Iris pigment epithelial cell (primary cell): Measurements from ENCODE around the gene UGT1A7.
"Not testable (repeated sequence)": the region's sequence is repeated elsewhere in the genome, so short reads cannot be mapped to it uniquely, and the experiment has no call there.

ENCODE experiments used
- DNase-seq: peaks from one replicate; pipeline ENCODE4 v3.0.0-alpha.2; 2011; ENCODE audit warnings: low read depth

Gene UGT1A7

DNA sequence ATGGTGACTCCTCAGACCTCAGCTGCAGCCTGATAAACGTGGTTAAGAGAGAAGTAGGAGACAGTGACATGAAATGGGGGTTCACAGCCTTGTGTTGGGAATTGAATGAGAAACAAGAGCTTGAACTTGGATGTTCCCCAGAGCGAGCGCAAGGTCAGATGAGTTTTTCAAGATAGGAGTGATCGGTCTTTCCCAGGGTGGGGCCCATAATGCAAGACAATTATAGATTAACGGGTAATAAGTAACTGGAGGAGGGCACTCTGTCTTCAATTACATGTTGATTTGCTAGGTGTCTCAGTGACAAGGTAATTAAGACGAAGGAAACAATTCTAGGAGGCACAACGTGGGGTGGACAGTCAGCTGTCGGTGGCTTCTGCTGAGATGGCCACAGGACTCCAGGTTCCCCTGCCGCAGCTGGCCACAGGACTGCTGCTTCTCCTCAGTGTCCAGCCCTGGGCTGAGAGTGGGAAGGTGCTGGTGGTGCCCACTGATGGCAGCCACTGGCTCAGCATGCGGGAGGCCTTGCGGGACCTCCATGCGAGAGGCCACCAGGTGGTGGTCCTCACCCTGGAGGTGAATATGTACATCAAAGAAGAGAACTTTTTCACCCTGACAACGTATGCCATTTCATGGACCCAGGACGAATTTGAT lies 31.0 kb downstream of the UGT1A7 start, which contains the start of gene UGT1A5:
UGT1A5 (plus strand) TSS at position 297 of the 651 bp plus-strand sequence; CDS start at position 382, 85 bp downstream.
- DNase-seq = no peak

DNA sequence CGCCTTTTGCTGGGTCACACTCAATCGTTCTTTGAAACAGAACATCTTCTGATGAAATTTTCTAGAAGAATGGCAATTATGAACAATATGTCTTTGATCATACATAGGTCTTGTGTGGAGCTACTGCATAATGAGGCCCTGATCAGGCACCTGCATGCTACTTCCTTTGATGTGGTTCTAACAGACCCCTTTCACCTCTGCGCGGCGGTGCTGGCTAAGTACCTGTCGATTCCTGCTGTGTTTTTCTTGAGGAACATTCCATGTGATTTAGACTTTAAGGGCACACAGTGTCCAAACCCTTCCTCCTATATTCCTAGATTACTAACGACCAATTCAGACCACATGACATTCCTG lies 31.5 kb downstream of the UGT1A7 start:
- DNase-seq = no peak

- no peak for DNase-seq
Observed at GRCh38 chr2:233714121-233714520, 32.4 kb downstream of the UGT1A7 start.

DNA sequence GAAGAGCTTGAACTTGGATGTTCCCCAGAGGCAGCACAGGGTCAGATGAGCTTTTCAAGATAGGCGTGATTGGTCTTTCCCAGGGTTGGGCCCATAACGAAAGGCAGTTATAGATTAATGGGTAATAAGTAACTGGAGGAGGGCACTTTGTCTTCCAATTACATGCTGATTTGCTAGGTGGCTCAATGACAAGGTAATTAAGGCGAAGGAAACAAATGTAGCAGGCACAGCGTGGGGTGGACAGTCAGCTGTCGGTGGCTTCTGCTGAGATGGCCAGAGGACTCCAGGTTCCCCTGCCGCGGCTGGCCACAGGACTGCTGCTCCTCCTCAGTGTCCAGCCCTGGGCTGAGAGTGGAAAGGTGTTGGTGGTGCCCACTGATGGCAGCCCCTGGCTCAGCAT lies 36.9 kb downstream of the UGT1A7 start, which contains the start of gene UGT1A4:
UGT1A4 (plus strand) TSS at position 185 of the 400 bp plus-strand sequence; CDS start at position 270, 85 bp downstream.
- no peak for DNase-seq

- no peak for DNase-seq
Observed at GRCh38 chr2:233728723-233729301, 47.1 kb downstream of the UGT1A7 start, which contains the start of gene UGT1A3. UGT1A3 (plus strand) TSS chr2:233729042; CDS start chr2:233729127, 85 bp downstream.

- not testable (repeated sequence) for DNase-seq
Observed at GRCh38 chr2:233736868-233737653, 55.4 kb downstream of the UGT1A7 start.

DNA sequence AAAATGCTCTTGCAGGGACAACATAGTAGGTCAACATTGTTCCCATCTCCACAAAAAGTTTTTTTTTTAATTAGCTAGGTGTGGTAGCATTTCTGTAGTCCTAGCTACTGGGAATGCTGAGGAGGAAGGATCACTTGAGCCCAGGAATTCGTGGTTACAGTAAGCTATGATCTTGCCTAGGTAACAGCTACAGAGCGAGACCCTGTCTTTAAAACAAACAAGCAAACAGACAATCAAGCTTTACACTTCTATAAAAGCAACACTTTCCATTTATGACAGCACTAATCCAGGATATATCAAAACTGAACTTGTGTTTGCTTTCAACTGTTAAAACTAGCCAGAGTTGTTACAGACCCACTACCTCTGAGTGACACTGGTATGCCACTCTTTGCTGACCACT lies 59.2 kb downstream of the UGT1A7 start:
- no peak for DNase-seq

DNA sequence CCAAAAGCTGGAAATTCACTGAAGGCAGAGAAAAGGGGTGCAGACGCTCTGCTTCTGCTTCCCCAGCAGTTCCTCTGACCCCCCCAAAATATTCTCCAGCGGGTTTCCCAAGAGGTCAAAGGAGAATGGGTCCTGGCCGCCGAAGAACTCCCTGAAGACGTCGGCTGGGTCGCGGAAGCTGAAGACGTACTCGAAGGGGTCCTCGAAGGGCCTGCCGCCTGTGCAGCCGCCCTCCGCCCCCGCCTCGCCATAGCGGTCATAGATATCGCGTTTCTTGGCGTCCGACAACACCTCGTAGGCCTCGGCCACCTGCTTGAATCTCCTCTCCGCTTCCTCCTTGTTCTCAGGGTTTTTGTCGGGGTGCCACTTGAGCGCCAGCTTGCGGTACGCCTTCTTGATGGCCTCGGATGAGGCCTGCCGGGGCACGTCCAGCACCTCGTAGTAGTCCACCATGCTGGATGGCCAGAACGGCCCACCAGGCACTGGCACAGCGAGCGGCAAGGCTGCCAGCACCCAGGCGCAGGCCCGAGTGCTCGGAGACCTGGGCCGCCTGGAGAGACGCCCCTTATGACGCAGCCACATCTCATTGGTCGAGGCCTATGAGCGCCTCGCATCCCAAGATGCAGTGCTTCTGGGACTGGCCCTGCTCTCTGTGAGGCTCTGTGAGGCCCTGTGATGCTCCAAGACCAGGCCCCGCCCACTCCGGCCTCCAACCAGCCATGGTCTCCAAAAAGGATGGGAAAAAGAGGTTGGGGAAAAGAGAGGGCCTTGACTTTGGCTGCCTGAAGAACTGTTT lies 62.0 kb downstream of the UGT1A7 start:
- DNase-seq = no peak

DNA sequence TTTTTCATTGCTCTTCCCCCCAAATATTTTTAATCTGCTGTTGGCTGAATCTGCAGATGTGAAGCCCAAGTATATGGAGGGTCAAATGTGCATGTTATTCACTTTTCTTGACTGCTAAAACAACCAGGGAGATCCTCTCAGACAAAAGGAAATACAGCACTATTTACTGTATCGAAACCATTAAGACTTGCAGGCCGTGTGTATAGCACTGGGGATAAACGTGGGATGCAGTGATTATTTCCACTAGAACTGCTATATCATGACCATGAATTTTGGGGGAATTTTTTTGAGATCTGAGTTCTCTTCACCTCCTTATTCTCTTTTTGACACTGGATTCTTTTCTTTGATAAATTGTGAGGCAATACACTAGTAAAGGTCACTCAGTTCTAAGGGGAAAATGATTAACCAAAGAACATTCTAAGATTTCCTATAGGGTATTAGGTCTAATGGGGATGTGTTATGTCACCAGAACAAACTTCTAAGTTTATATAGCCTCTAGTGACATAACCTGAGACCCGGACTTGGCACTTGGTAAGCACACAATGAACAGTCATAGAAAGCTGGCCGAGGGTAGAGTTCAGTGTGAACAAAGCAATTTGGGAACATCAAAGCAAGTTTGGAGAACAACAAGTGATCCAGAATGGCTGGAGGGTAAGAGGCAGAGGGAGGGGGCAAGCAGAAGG lies 63.5 kb downstream of the UGT1A7 start:
- no peak for DNase-seq

DNA sequence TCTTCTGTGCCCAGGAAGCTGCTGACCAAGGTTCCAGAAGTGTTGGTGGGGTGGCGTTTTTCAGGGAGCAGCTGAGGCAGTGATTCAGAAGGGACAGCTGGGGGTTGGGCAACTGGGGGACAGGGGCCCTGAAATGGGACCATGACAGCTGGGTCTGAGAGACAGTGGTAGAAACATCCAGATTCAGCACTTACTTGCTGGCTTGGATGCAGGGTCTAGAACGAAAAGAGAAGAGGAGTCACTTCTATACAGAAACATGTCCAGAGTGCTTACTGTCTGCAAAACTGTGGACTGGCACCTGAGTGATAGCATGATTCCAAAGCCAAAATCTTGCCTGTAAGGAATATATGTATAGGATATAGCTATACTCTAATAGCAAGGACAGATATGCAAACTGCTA lies 64.1 kb downstream of the UGT1A7 start:
- not testable (repeated sequence) for DNase-seq

- DNase-seq = no peak
Observed at GRCh38 chr2:233746475-233747282, 65.0 kb downstream of the UGT1A7 start.

DNA sequence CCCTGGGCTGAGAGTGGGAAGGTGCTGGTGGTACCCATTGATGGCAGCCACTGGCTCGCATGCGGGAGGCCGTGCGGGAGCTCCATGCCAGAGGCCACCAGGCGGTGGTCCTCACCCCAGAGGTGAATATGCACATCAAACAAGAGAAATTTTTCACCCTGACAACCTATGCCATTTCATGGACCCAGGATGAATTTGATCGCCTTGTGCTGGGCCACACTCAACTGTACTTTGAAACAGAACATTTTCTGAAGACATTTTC lies 65.5 kb downstream of the UGT1A7 start:
- DNase-seq = no peak

DNA sequence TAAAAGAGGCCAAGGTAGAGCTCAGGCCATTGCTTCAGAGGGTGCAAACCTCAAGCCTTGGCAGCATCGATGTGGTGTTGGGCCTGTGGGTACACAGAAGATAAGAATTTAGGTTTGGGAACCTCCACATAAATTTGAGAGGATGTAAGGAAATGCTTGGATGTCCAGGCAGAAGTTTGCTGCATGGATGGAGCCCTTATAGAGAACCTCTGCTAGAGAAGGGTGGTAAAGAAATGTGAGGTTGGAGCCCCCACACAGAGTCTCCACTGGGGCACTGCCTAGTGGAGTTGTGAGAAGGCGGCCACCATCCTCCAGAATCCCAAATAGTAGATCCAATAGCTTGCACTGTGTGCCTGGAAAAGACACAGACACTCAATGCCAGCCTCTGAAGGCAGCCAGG lies 69.0 kb downstream of the UGT1A7 start:
- not testable (repeated sequence) for DNase-seq

- not testable (repeated sequence) for DNase-seq
Observed at GRCh38 chr2:233751212-233752009, 69.7 kb downstream of the UGT1A7 start.

DNA sequence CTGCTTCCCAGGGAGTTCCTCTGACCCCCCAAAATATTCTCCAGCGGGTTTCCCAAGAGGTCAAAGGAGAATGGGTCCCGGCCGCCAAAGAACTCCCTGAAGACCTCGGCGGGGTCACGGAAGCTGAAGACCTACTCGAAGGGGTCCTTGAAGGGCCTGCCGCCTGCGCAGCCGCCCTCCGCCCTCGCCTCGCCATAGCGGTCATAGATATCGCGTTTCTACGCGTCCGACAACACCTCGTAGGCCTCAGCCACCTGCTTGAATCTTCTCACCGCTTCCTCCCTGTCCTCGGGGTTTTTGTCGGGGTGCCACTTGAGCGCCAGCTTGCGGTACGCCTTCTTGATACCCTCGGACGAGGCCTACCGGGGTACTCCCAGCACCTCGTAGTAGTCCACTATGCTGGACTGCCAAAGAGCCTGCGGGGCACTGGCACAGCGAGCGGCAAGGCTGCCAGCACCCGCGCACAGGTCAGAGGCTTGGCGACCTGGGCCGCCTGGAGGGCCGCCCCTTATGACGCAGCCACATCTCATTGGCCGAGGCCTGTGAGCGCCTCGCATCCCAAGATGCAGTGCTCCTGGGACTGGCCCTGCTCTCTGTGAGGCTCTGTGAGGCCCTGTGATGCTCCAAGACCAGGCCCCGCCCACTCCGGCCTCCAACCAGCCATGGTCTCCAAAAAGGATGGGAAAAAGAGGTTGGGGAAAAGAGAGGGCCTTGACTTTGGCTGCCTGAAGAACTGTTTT lies 73.3 kb downstream of the UGT1A7 start:
- DNase-seq = no peak

GRCh38 chr2:233756429-233757081 lies 74.9 kb downstream of the UGT1A7 start:
- DNase-seq = no peak

DNA sequence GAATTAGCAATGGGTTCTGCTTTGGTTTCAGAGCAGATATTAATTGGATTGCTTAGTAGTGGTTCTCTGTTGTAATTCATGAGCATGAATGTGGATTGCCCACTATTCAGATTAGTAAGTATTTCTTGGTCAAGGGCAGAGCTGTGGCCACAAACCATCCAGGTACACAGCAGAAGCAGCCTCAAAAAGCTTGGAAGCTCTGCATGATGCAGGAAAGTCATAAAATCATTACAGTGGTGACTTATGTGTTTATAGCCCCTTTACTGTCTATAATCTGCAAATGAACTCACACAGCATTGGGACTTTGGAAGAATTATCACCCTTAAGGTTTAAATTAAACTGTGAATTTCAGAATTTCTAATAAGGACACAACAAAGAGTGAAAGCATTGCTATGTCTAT lies 76.4 kb downstream of the UGT1A7 start:
- no peak for DNase-seq

DNA sequence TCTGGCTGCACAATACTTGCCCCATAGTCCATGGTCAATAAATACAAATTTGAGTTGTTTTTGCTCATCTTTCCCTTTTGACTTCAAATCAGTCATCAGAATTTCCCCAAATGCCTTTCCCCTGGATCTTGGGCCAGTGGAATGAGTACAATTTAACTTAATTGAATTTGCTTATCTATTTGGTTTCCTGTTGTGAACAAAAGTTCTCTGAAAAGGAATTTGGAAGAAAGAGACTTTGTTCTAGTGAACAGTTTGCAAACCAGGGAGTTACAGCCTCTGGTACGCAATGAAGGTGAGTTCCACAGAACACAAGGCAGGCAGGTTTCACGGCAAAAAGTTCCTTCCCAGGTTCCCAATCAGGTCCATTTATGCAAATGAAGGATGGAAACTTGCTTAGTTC lies 77.1 kb downstream of the UGT1A7 start:
- DNase-seq = peak; percentile 44

GRCh38 chr2:233760043-233760442 lies 78.3 kb downstream of the UGT1A7 start, which contains the start of gene UGT1A1:
UGT1A1 (plus strand) TSS chr2:233760270; CDS start chr2:233760288, 18 bp downstream.
- DNase-seq = no peak
